ENCODE measurements around the gene CRNN. TPM values are rescaled to one million over a fixed set of nuclear protein-coding genes. Genes with fewer than 3 reads are reported as not detected.

CRNN gene
- total RNA-seq, 4 donors from 2014 or later: not detected

DNA sequence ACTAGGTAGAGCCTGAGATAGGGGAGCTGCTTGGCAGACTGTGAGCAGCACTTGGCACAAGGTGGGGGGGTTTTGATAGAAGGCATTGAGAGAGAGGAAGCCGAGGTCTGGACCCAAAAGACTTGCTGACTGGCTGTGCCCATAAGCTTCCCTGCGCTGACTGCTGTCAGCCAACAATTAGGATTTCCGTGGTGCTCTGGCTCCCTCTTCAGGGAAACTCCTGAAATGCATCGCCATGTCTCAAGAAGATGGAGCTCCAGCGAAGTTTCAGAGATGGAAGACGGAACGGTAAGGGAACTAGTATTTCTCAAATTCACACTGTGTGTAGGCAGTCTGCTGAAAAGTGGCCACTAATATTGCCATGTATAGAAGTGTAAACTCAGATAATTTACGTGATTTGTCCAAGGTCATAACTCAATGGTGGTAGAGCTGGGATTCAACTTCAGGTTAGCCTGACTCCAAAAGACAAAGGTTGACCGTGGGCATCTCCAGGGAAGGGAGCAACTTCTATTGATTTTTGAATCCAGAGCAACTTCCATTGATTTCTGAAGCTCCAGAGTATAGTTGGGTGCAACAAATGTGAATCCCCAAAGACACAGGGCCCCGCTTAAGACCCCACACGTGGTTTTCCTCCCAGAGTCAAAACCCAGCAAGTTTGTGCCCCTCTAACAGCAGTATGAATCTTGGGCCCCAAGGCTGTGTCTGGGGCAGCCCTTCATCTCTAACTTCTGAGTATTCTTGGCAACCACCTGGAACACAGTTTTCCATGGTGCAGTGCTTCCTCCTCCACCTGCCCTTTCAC lies 44.5 kb upstream of the CRNN start:
- no peaks in the 10 kb centered on the region for H3K9me3 ChIP-seq
- TF ChIP-seq POLR2A (IDR thresholded peaks at IDR 0.05): no peak
- TF ChIP-seq, protein P1, sequence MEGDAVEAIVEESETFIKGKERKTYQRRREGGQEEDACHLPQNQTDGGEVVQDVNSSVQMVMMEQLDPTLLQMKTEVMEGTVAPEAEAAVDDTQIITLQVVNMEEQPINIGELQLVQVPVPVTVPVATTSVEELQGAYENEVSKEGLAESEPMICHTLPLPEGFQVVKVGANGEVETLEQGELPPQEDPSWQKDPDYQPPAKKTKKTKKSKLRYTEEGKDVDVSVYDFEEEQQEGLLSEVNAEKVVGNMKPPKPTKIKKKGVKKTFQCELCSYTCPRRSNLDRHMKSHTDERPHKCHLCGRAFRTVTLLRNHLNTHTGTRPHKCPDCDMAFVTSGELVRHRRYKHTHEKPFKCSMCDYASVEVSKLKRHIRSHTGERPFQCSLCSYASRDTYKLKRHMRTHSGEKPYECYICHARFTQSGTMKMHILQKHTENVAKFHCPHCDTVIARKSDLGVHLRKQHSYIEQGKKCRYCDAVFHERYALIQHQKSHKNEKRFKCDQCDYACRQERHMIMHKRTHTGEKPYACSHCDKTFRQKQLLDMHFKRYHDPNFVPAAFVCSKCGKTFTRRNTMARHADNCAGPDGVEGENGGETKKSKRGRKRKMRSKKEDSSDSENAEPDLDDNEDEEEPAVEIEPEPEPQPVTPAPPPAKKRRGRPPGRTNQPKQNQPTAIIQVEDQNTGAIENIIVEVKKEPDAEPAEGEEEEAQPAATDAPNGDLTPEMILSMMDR (IDR thresholded peaks at IDR 0.05): peak; percentile 69 to 93 (median 82)
- DNase-seq: peak; percentile 77 to 78
- H3K36me3 ChIP-seq: no peaks in the 10 kb centered on the region
- H3K27ac ChIP-seq: no peak overlapping the region
- H3K4me1 ChIP-seq: no peaks in the 10 kb centered on the region
- WGBS, 2 donors: 28 to 30% methylated on average over 10 to 11 of the region's 11 CpGs
- intact Hi-C loops (cut with DNase I): loop anchor here (5.0 to 10.0 kb wide), 2 partner anchors 276 to 404 kb away; no protein-coding TSS in a partner anchor
- no peak overlapping the region for H3K4me3 ChIP-seq (replicated peaks in 1 of 3)
- no peaks in the 10 kb centered on the region for H3K27me3 ChIP-seq

DNA sequence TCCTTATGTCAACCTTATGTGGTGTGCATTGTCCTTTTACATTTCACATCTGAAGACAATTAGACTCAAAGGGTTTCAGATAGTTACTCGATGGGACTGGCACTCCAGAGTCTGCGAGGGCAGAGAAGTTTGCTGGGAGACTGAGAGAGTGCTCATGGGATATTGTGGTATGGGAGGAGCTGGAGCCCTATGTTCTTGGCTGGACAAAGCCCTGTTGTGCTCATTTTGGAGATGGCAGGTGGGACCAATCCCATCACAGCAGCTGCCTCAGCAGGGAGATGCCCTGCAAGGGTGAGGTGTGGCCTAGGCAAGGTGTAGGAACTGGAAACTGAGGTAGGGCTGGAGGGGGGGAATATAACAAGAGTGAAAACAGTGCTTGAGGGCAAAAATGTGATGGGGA lies 43.5 kb upstream of the CRNN start:
- 35 to 90% methylated on average over 2 of the region's 2 CpGs for WGBS, 2 donors
- intact Hi-C loops (cut with DNase I): loop anchor here (5.0 to 10.0 kb wide), 2 partner anchors 275 to 403 kb away; no protein-coding TSS in a partner anchor

DNA sequence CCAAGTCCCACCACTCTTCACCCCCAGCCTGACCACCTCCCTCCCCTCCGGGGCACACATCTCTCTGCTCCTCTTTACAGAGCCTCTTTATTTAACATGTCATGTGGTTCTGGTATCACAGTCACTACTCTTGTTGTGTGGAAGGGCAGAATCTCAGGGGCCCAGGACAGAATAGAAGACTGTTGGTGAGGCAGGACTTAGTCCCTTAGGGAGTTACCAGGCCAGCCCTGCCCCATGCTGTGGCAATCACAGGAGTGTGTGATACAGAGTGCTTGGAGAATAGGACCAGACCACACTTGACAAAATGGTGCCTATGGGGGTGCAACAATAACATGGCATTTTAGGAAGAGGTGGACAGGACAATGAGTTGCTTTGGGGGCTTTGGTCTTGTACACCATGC lies 43.0 kb upstream of the CRNN start:
- TF ChIP-seq, protein P1 (IDR thresholded peaks at IDR 0.05): no peak
- Histone ChIP-seq H3K36me3 (no peaks in the 10 kb centered on the region), H3K27me3 (no peaks in the 10 kb centered on the region), H3K4me3 (replicated peaks in 1 of 3) (no peak overlapping the region), H3K27ac (no peak overlapping the region), H3K4me1 (no peaks in the 10 kb centered on the region), H3K9me3 (no peaks in the 10 kb centered on the region)
- WGBS, 2 donors: 79% methylated on average over 1 of the region's 1 CpG
- intact Hi-C loops (cut with DNase I): loop anchor here (5.0 to 10.0 kb wide), 2 partner anchors 275 to 402 kb away; no protein-coding TSS in a partner anchor
- no peak for DNase-seq

More for the DNA sequence above, 43.5 kb upstream of the CRNN start:
- no peak for TF ChIP-seq POLR2A (IDR thresholded peaks at IDR 0.05)
- TF ChIP-seq, protein P1 (IDR thresholded peaks at IDR 0.05): no peak
- Histone ChIP-seq H3K27me3 (no peaks in the 10 kb centered on the region), H3K9me3 (no peaks in the 10 kb centered on the region), H3K4me1 (no peaks in the 10 kb centered on the region), H3K36me3 (no peaks in the 10 kb centered on the region), H3K27ac (no peak overlapping the region), H3K4me3 (replicated peaks in 1 of 3) (no peak overlapping the region)
- DNase-seq: no peak

DNA sequence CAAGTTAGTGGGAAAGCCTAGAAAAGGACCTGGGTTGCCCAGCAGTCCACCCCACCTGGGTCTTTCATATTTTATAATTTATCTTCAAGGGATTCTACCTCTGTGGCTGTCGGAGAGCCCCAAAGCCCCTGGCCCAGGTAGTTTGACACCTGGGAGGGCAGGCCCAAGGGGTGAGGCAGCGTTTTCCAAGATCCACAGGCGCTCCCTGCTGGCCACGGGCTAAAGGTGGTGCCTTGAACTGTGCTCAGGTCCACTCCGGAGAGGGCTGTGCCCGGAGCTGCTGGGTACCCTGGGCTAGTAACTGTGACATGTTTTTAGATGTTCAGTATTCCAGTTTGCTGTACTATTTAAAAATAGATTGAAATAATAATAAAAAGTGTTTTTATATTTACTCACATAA lies 37.2 kb upstream of the CRNN start:
- no peaks in the 10 kb centered on the region for H3K27me3 ChIP-seq
- H3K4me1 ChIP-seq: no peaks in the 10 kb centered on the region
- intact Hi-C loops (cut with DNase I): loop anchor here (10.0 kb wide), 1 partner anchor 396 kb away; no protein-coding TSS in a partner anchor
- no peaks in the 10 kb centered on the region for H3K36me3 ChIP-seq
- TF ChIP-seq, protein P1 (IDR thresholded peaks at IDR 0.05): no peak
- TF ChIP-seq POLR2A (IDR thresholded peaks at IDR 0.05): no peak
- no peaks in the 10 kb centered on the region for H3K9me3 ChIP-seq
- H3K27ac ChIP-seq: no peak overlapping the region
- no peak overlapping the region for H3K4me3 ChIP-seq (replicated peaks in 1 of 3)
- 59 to 64% methylated on average over 6 of the region's 6 CpGs for WGBS, 2 donors
- DNase-seq: no peak

DNA sequence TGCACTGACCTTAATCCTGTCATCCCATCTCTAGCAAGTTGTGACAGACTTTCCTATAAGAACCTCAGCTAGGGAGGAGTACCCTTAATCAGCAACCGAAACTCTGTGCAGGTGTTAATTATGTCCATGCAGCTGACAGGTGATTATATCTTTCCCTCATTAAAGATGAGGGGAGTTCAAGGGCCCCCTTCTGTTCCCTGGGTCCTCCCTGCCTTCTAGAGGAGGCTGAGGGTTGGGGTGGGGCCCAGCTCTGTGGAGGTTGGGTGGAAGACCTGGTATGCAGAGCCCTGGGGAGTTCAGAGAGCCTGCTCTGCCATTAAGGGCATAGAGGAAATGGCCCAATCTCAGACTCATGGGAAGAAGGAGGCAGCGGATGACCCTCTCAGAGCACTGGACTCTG lies 35.6 kb upstream of the CRNN start:
- Histone ChIP-seq H3K9me3 (no peaks in the 10 kb centered on the region), H3K27ac (no peak overlapping the region), H3K27me3 (no peaks in the 10 kb centered on the region), H3K36me3 (no peaks in the 10 kb centered on the region), H3K4me3 (replicated peaks in 1 of 3) (no peak overlapping the region), H3K4me1 (no peaks in the 10 kb centered on the region)
- intact Hi-C loops (cut with DNase I): loop anchor here (10.0 kb wide), 1 partner anchor 395 kb away; no protein-coding TSS in a partner anchor
- DNase-seq: no peak
- 88 to 94% methylated on average over 2 of the region's 2 CpGs for WGBS, 2 donors
- TF ChIP-seq, protein P1 (IDR thresholded peaks at IDR 0.05): no peak
- no peak for TF ChIP-seq POLR2A (IDR thresholded peaks at IDR 0.05)
